HG03159 (cell line): ENCODE results near the gene B4GALNT3.

ENCODE experiments used
- ATAC-seq: cut with Tn5 transposase; IDR thresholded peaks from one replicate; pipeline ENCODE4 v1.9.1; 2021; ENCODE audit warnings: mild to moderate bottlenecking, moderate library complexity; ENCODE audit not compliant: unreplicated experiment

B4GALNT3 gene

DNA sequence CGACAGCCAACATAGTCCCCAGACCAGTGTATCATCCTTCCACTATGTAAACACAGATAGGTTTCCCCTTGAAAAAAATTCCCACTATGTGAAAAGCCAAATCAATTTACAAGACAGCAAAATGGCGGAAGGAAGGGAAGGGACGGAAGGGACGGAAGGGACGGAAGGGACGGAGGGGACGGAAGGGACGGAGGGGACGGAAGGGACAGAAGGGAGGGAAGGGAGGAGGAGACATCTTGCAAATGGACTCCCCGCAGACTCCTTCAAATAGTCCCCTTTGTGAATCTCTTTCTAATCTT, 128.2 kb downstream of the B4GALNT3 start:
- no peak for ATAC-seq

DNA sequence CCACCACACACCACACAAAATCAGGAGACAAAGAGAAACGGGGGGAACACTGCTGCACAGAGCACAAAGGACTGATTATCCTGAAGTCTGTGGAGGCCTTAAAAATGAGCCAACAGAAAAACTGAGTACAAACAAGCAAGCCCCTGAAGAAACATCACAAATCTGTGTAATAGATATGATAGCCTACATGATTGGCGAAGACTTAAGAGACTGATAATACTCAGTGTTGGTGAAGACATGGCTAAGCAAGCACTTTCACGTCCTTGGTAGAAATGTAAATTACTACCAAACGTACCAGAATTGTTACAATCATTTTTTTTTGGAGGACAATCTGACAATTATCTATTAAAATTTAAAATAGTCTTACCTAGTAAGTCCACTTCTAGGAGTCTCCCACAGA, 128.9 kb downstream of the B4GALNT3 start:
- no peak for ATAC-seq

DNA sequence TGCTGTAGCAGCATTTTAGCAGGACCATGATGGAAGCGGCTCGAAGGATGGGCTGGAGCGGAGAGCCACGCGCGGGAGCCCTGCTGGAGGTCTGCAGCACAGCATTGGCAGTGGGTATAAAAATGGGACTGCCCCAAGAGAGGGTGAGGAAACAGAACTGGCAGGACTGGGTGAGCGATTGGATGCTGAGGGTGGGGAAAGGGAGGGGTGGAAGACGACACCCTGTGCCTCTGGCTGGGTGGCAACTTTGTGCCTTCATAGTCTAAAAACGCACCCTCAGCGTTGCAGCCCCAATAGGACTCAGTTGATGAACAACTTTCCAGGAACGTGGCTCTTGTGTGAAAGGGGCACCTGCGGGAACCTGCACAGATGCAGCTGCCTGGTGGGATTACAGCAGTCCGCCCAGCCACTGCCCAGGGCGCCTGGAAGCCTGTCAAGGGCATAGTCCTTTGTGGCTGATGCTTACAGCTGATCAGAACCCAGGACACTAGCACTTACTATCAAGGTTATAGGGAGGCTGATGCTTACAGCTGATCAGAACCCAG, 130.5 kb downstream of the B4GALNT3 start:
- no peak for ATAC-seq

DNA sequence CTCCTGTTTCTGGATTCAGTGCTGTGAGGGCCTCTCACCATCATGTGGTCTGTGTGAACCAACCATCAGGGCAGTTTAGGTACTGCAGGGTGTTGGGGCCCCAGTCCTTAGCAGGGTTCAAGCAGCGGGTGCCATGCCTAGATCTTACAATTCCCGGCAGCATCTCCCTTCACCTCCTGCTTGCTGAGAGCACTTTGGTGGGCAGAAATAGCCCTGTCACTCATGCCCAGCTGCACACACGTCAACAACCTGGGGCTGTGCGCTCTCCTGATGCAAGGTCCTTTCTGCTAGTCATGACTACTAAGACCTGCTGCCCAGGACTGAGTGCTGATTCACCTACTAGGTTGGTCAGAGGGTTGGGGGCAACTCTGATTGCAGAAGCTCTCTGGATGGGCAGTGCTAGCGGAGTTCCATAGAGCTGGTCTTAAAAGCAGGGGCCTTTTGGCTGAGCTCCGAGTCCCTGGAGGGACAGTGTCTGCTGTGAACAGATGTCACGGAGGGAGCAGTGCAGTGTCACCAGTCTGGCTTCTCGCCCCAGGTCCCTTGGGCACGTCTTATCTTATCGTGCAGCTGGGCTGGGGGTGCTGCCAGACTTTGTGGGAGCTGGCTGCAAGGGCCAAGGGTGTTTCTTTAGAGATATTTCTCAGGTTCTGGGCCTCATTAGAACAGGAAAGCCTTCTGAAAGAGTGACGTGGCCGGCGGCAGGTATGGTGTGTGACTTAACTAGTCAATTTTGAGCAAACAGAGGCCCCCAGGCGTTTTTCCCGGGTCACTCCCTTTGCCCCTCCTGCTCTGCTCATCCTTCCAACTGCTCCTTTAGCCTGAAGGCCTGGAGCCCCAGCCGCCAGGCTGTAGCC, 131.7 kb downstream of the B4GALNT3 start:
- ATAC-seq: no peak

DNA sequence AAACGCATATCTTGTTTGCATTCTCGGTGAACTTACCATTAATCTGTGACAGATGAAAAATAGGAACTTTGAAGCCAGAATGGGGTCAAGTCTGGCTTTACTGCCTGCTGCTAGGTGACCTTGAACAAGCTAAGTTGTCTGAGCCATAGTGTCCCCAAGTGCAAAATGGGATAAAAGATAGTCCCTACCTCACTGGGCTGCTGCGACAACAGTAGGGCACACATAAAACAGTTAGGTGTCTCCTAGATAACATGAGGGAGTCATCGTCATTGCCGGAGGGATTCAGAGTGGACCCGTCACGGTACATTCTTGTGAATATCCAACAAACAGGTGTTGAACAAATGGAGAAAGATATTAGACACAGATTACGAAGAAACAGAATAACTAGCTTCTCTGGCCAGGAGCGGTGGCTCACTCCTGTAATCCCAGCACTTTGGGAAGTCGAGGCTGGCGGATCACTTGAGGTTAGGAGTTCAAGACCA, 132.3 kb downstream of the B4GALNT3 start:
- no peak for ATAC-seq

DNA sequence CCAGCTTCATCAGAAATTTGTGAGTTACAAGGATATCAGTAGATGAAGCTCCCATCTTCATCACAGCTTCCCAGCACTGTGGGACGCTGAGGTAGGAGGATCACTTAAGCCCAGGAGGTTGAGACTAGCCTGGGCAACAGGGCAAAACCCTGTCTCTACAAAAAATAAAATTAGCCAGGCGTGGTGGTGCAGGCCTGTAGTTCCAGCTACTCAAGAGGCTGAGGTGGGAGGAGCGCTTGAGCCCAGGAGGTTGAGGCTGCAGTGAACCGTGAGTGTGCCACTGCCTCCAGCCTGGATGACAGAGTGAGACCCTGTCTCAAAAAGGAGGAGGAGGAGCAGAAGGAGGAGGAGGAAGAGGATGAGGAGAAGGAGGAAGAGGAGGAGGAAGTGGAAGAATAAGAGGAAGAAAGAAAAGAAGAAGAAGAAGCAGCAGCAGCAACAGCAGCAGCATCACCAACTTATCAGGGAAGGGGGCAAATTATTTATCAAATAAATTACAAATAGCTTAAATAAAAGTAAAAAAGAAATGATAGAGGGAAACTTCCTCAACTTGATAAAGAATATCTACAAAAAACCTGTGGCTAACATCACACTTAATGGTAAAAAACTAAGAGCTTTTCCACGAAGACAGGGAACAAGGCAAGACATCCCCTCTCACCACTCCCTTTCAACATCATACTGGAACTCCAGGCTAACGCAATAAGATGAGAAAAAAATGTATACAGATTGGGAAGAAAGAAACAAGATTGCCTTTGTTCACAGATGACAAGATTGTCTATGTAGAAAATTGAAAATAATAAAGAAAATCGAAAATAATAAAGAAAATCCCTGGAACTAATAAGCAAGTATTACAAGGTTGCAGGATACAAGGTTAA, 133.9 kb downstream of the B4GALNT3 start:
- no peak for ATAC-seq

DNA sequence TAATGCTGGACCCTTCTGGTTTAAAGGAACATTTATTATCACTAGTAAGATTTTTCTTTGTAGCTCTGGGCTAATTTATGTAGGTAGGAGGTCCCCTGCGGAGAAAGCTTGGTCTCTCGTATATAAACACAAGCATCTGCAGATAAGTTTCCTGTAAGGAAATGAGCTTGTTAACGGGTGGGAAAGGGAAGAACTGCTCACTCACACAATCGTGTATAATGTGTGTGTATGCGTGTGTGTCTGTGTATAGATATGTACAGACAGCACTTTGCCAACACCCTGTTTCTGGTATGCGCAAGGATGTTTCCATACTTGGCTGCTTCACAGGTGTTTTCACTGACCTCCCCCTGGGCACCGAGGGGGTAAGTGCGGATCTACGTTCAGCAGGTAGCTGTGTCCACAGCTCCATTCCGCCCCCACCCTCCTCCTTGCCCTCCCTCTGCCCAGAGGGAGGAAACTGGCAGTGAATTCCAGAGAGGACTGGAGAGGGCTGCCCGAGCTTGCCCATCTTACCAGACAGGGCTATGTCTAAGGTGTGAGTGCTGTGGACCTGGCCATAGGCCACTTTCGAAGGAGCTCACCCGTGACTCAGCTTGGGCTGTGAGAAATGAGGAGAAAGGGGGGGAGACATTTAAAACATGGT, 138.3 kb downstream of the B4GALNT3 start:
- no peak for ATAC-seq

DNA sequence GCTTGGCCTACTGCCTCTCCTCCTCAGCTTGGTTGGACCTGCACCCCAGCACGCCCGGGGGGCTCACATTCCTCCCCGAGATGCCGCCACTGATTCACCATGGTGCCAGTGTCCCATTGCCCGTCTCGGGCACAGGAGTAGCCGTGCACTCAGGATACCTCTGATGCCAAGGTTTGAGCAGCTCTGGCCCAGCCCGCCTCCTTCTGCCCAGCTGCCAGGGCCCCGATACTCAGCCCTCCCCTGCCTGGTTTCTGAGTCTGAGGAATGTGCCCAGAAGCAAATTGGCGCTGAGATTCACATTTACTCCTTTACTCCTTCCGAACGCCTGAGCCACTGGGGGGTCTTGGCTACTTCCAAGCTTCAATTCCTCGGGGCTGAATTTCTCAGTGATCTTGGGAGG, 140.0 kb downstream of the B4GALNT3 start:
- ATAC-seq: no peak

DNA sequence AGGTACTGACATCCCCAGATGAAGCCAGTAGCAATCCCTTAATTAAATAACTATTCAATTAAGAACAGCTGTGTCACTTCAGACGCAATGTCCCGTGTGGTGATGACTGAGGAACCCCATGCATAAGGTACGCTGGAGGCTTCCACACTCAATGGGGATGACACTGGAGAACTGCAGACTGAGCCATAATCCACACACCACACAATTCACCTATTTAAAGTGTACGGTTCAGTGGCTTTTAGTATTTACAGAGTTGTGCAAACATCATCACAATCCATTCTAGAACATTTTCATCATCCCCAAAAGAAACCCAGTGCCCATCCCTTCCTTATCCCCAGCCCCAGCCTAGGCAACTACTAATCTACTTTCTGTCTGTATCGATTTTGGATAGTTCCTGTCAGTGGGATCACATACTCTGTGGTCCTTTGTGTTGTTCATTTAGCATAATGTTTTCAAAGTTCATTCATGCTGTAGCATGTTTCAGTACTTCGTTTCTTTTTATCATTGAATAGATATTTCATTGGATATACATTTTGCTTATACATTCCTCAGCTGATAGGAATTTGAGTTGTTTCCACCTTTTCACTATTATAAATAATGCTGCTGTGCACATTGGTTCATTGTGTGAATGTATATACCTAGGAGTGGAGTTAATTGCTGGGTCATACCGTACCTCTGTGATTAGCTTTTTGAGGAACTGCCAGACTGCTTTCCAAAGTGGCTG, 142.4 kb downstream of the B4GALNT3 start:
- no peak for ATAC-seq

DNA sequence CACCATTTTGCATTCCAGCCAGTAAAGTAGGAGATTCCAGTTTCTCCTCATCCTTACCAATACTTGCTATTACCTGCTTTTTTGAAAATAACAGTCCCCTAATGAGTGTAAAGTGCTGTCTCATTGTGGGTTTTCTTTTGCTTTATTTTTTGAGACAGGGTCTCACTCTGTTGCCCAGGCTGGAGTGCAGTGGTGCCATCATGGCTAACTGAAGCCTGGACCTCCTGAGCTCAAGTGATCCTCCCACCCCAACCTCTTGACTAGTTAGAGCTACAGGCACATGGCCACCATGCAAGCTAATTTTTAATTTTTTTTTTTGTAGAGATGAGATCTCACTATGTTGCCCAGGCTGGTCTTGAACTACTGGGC, 142.9 kb downstream of the B4GALNT3 start:
- ATAC-seq: no peak

DNA sequence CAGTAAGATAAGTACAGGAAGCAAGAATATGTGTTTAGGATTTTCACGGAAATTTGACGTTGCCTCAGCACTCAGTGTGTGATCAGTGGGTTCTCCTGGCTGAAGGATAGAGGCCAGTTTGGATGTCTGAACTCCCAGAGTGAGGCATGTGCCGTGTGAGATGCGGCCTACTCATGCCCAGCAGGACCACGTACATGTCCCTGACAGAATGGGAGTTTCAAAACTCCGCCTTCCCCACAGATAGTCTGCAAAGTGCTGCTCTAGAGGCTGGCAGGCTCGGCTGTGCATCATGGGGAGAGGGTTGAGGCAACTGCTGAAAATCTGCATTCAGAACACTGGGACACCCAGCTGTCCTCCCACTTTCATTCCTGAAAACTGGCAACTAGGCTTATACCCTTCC, 145.2 kb downstream of the B4GALNT3 start:
- no peak for ATAC-seq

DNA sequence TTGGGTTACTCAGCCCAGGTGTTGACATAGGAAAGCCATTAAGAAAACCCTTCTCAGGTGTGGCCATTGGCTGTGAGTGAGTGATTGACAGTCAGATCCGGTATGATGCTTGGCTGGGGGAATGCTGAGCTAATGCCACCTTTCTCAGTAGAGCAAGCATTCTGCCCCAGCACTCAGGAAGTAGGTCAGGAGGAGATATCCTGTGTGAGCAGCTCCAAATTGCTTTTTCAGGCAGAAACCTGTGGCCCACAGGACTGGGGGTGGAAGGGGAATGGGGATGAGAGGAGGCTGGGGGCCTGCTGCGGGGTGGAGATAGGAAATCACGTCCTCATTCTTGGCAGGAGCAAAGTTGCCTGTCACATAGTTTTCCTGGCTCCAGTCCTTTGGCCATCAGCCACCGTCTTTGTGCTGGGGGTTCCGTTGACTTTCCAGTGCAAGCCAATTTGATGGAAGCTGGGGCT, 147.8 kb downstream of the B4GALNT3 start:
- no peak for ATAC-seq

DNA sequence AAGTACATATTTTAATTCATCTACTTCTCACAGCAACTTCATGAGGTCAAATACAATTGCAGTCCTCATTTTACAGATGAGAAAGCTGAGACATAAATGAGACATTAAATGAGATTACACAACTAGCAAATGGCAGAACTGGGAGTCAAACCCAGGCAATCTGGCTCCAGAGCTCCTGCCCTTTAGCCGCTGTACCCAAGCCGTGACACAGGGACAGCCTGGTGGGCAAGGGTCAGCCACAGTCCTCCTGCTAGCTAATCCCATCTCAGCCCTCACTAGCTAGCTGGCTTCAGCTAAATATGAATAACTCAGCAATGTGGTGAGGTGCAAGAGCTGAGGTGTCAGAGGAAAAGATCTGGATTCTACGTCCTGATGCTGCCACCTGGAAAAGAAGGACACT, 148.7 kb downstream of the B4GALNT3 start:
- ATAC-seq: no peak

DNA sequence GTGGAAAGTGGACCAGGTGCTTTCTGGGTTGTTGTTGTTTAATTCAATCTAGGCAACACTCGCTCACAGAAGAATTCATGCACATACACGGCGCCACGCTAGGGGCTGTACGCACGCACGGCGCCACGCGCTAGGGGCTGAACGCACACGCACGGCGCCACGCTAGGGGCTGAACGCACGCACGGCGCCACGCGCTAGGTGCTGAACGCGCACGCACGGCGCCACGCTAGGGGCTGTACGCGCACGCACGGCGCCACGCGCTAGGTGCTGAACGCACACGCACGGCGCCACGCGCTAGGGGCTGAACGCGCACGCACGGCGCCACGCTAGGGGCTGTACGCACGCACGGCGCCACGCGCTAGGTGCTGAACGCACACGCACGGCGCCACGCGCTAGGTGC, 149.2 kb downstream of the B4GALNT3 start:
- no peak for ATAC-seq

DNA sequence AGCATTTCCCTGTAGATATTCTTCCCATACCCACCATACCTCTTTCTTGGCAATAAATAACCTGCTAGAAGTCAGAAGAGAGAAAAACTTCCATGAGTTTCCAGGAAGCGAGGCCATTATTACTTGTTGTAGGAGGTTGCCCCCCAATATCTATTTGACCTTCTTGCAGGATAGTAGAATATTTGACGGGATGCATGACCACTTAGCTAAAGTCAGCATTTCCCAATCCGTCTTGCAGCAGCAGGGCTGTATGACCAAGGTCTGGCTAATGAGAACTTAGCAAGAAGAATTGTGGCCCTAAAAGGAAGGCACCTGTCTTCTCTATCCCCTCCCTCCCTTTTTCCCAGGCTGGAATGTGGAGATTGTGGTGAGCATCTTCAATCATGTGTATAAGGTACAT, 152.0 kb downstream of the B4GALNT3 start:
- no peak for ATAC-seq

DNA sequence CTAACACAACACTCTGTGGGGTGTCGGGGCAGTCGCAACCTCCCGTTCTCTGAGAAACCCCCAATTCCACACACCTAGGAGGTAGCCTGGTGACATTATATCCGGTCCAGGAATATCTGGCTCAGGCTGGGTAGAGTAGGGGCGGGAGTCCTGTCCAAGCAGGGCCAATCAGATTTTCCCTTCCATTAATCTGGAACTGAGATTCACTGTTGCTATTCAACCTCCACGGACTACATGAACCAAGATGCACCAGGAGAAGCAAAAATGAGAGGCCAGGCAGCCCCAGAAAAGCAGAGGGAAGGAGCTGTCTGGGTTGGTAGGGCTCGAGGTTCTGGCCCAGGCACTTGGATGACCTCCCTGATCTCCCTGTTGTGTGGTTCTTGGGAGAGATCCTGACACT, 152.6 kb downstream of the B4GALNT3 start:
- ATAC-seq: no peak

DNA sequence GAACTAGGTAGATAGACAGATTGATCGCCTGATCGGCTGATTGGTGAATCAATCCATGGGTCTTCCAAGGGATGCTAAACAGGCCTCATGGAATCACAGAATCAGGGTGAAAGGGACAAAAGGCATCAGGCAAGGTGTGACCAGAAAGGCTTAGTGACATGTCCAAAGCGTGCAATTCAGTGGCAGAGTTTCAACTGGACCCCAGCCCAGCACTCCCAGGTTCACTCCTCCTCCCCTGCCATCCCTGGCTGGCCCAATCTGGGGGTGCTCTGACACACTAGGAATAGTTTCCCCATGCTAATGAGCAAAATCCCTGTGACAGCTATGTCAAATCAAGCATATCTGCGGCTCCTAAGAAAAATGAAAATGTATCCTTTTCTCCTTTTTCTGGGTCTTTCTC, 153.1 kb downstream of the B4GALNT3 start:
- no peak for ATAC-seq
